HG02798 (cell line): Measurements from ENCODE around the gene FSTL3.
"Not testable (repeated sequence)": the region's sequence is repeated elsewhere in the genome, so short reads cannot be mapped to it uniquely, and the experiment has no call there.

Source experiments
- ATAC-seq: cut with Tn5 transposase; IDR thresholded peaks from one replicate; pipeline ENCODE4 v1.9.1; 2021; ENCODE audit warnings: mild to moderate bottlenecking; ENCODE audit not compliant: unreplicated experiment, poor library complexity

FSTL3 gene

GRCh38 chr19:708154-709143 lies 32.3 kb downstream of the FSTL3 start, which contains the start of gene PALM:
Gene PALM (plus strand): TSS chr19:708935. CDS start chr19:709147, 212 bp downstream.
- no peak for ATAC-seq

GRCh38 chr19:709196-709964 lies 33.2 kb downstream of the FSTL3 start:
- no peak for ATAC-seq

GRCh38 chr19:709965-710571 lies 33.9 kb downstream of the FSTL3 start:
- ATAC-seq = no peak

GRCh38 chr19:710767-711166 lies 34.6 kb downstream of the FSTL3 start:
- no peak for ATAC-seq

- ATAC-seq = no peak
Observed at GRCh38 chr19:711254-711653, 35.1 kb downstream of the FSTL3 start.

- ATAC-seq = no peak
Observed at GRCh38 chr19:715347-715746, 39.2 kb downstream of the FSTL3 start.

GRCh38 chr19:718251-718951 lies 42.2 kb downstream of the FSTL3 start:
- no peak for ATAC-seq

- ATAC-seq = no peak
Observed at GRCh38 chr19:718991-719512, 42.9 kb downstream of the FSTL3 start.

GRCh38 chr19:719636-720344 lies 43.6 kb downstream of the FSTL3 start:
- no peak for ATAC-seq

- ATAC-seq = no peak
Observed at GRCh38 chr19:720345-721160, 44.4 kb downstream of the FSTL3 start.

- no peak for ATAC-seq
Observed at GRCh38 chr19:722553-723101, 46.4 kb downstream of the FSTL3 start.

GRCh38 chr19:723247-723646 lies 47.1 kb downstream of the FSTL3 start:
- no peak for ATAC-seq

GRCh38 chr19:723714-724113 lies 47.5 kb downstream of the FSTL3 start:
- ATAC-seq = no peak

- no peak for ATAC-seq
Observed at GRCh38 chr19:725461-726089, 49.4 kb downstream of the FSTL3 start.

- ATAC-seq = no peak
Observed at GRCh38 chr19:726993-727956, 51.1 kb downstream of the FSTL3 start.

GRCh38 chr19:728011-728410 lies 51.8 kb downstream of the FSTL3 start:
- no peak for ATAC-seq

- ATAC-seq = not testable (repeated sequence)
Observed at GRCh38 chr19:729564-729963, 53.4 kb downstream of the FSTL3 start.
